ENCODE results near the gene FANCL.
"Not testable (repeated sequence)": the region's sequence is repeated elsewhere in the genome, so short reads cannot be mapped to it uniquely, and the experiment has no call there.

FANCL gene

DNA sequence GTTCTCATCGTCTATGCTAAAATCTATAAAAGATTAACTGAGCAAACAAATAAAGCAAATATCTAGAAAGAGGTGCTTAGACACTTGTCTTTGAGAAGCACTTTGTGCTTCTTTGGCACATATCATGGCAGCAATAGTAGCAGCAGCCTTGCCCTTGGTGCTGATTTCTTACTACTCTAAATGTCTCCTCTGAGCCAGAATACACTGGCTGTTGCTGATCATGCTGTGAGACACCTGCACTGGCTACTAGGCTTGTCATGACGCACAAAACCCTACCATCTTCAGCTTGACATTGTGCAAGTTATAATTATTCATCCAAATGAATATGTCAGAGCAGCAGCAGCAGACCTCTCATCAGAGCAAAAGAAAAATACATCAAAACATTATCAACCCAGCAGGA lies 46.7 kb downstream of the FANCL start:
- TF ChIP-seq CTCF (IDR thresholded peaks at IDR 0.05; ENCODE audit: borderline replicate concordance, extremely low read depth, low read length, poor library complexity, severe bottlenecking) (no peak), EZH2 (IDR thresholded peaks at IDR 0.05; ENCODE audit: borderline replicate concordance, low read depth, low read length, severe bottlenecking) (no peak)
- DNase-seq (no peak), ATAC-seq (ENCODE audit: insufficient read depth, low read depth) (no peak)
- H3K36me3 ChIP-seq (ENCODE audit: insufficient read depth, low read length), result peaks cover 35% of the 10 kb centered on the region; the same call in 1 of the 2 replicates
- no peaks in the 10 kb centered on the region for H3K9me3 ChIP-seq (ENCODE audit: insufficient read depth, low read length, severe bottlenecking)
- no peaks in the 10 kb centered on the region for H4K20me1 ChIP-seq (ENCODE audit: insufficient read depth, low read length)
- no peak overlapping the region for H3K9ac ChIP-seq (ENCODE audit: low read depth, low read length)
- H2AFZ ChIP-seq (ENCODE audit: low read depth, low read length), result no peak overlapping the region
- no peaks in the 10 kb centered on the region for H3K79me2 ChIP-seq (ENCODE audit: insufficient read depth, low read length)
- H3K4me1 ChIP-seq (ENCODE audit: insufficient read depth, low read length), result no peaks in the 10 kb centered on the region
- H3K27me3 ChIP-seq (ENCODE audit: insufficient read depth, low read length, poor library complexity), result no peaks in the 10 kb centered on the region
- no peak overlapping the region for H3K27ac ChIP-seq (ENCODE audit: low read length)
- H3K4me3 ChIP-seq (ENCODE audit: low read depth in 1 of 2, low read length in 2 of 2), result no peak overlapping the region
- no peak overlapping the region for H3K4me2 ChIP-seq (ENCODE audit: insufficient read depth, low read length)

DNA sequence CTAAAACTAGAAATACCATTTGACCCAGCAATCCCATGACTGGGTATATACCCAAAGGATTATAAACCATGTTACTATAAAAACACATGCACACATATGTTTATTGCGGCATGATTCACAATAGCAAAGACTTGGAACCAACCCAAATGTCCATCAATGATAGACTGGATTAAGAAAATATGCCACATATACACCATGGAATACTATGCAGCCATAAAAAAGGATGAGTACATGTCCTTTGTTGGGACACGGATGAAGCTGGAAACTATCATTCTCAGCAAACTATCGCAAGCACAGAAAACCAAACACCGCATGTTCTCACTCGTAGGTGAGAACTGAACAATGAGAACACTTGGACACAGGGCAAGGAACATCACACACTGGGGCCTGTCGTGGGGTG lies 54.1 kb downstream of the FANCL start:
- not testable (repeated sequence) for H2AFZ ChIP-seq (ENCODE audit: low read depth, low read length); H3K27ac ChIP-seq (ENCODE audit: low read length); H3K27me3 ChIP-seq (ENCODE audit: insufficient read depth, low read length, poor library complexity); H3K9me3 ChIP-seq (ENCODE audit: insufficient read depth, low read length, severe bottlenecking); ATAC-seq (ENCODE audit: insufficient read depth, low read depth); H3K9ac ChIP-seq (ENCODE audit: low read depth, low read length); DNase-seq; H3K4me1 ChIP-seq (ENCODE audit: insufficient read depth, low read length); H3K4me3 ChIP-seq (ENCODE audit: low read depth in 1 of 2, low read length in 2 of 2); H4K20me1 ChIP-seq (ENCODE audit: insufficient read depth, low read length); H3K79me2 ChIP-seq (ENCODE audit: insufficient read depth, low read length); H3K4me2 ChIP-seq (ENCODE audit: insufficient read depth, low read length)
- peaks cover 24% of the 10 kb centered on the region for H3K36me3 ChIP-seq (ENCODE audit: insufficient read depth, low read length)

DNA sequence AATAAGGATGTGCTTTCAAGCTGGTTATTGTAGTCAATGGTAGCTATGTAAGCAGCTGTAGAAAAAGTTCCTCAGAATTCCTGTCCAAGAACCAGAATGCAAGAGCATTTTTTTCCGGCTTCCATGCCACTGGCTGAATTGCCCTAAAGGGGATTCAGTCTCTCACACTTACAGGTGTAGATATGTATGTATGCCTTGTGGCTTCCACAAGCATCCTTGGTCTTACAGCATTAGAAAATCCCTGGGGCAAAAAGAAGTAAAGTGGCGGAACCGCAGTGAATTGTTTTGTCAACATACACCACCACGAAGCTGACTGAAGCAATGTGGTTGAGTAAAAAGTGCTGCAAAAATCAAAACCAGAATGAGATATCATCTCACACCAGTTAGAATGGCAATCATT lies 54.6 kb downstream of the FANCL start:
- ATAC-seq (ENCODE audit: insufficient read depth, low read depth) (no peak), DNase-seq (no peak)
- Histone ChIP-seq H3K9ac (ENCODE audit: low read depth, low read length) (no peak overlapping the region), H3K9me3 (ENCODE audit: insufficient read depth, low read length, severe bottlenecking) (no peaks in the 10 kb centered on the region), H3K4me1 (ENCODE audit: insufficient read depth, low read length) (no peaks in the 10 kb centered on the region), H3K36me3 (ENCODE audit: insufficient read depth, low read length) (peaks cover 21% of the 10 kb centered on the region), H3K27ac (ENCODE audit: low read length) (no peak overlapping the region), H3K4me3 (ENCODE audit: low read depth in 1 of 2, low read length in 2 of 2) (no peak overlapping the region), H3K79me2 (ENCODE audit: insufficient read depth, low read length) (no peaks in the 10 kb centered on the region), H3K4me2 (ENCODE audit: insufficient read depth, low read length) (no peak overlapping the region), H4K20me1 (ENCODE audit: insufficient read depth, low read length) (no peaks in the 10 kb centered on the region), H2AFZ (ENCODE audit: low read depth, low read length) (no peak overlapping the region), H3K27me3 (ENCODE audit: insufficient read depth, low read length, poor library complexity) (no peaks in the 10 kb centered on the region)
- TF ChIP-seq CTCF (IDR thresholded peaks at IDR 0.05; ENCODE audit: borderline replicate concordance, extremely low read depth, low read length, poor library complexity, severe bottlenecking) (no peak), EZH2 (IDR thresholded peaks at IDR 0.05; ENCODE audit: borderline replicate concordance, low read depth, low read length, severe bottlenecking) (no peak)

DNA sequence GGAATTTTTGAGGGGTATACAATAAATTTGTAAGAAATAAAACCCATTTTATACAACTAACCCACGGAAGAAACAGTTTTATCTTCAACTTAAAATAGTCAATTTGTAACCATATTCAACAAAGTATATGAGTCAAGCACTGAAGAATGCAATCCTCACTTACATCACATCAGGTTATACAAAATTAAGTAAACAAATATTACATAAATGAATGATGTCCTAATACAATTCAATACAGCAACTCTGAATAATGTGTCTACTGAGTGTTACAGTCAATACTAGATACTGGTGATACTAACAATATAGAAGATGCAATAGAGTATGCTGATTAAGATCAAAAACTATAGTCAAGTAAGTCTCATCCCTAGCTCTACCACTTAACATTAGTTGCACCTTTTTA lies 58.6 kb downstream of the FANCL start:
- Histone ChIP-seq H4K20me1 (ENCODE audit: insufficient read depth, low read length) (no peaks in the 10 kb centered on the region), H3K27ac (ENCODE audit: low read length) (no peak overlapping the region), H3K27me3 (ENCODE audit: insufficient read depth, low read length, poor library complexity) (no peaks in the 10 kb centered on the region), H3K36me3 (ENCODE audit: insufficient read depth, low read length) (peaks cover 15% of the 10 kb centered on the region; the same call in 1 of the 2 replicates), H3K79me2 (ENCODE audit: insufficient read depth, low read length) (no peaks in the 10 kb centered on the region), H2AFZ (ENCODE audit: low read depth, low read length) (no peak overlapping the region), H3K4me1 (ENCODE audit: insufficient read depth, low read length) (no peaks in the 10 kb centered on the region), H3K4me3 (ENCODE audit: low read depth in 1 of 2, low read length in 2 of 2) (no peak overlapping the region), H3K9me3 (ENCODE audit: insufficient read depth, low read length, severe bottlenecking) (no peaks in the 10 kb centered on the region), H3K4me2 (ENCODE audit: insufficient read depth, low read length) (no peak overlapping the region), H3K9ac (ENCODE audit: low read depth, low read length) (no peak overlapping the region)
- no peak for DNase-seq
- TF ChIP-seq CTCF (IDR thresholded peaks at IDR 0.05; ENCODE audit: borderline replicate concordance, extremely low read depth, low read length, poor library complexity, severe bottlenecking), result no peak
- TF ChIP-seq EZH2 (IDR thresholded peaks at IDR 0.05; ENCODE audit: borderline replicate concordance, low read depth, low read length, severe bottlenecking), result no peak
- ATAC-seq (ENCODE audit: insufficient read depth, low read depth), result no peak
